ENCODE results near the gene TMEM63A. TPM values are rescaled to one million over a fixed set of nuclear protein-coding genes. Genes with fewer than 3 reads are reported as not detected.

TMEM63A gene
- polyA plus RNA-seq, 2 of the 4 experiments (the other 2 are of a cell fraction), result 7.5 to 9.5 TPM

- TF ChIP-seq, protein P1, sequence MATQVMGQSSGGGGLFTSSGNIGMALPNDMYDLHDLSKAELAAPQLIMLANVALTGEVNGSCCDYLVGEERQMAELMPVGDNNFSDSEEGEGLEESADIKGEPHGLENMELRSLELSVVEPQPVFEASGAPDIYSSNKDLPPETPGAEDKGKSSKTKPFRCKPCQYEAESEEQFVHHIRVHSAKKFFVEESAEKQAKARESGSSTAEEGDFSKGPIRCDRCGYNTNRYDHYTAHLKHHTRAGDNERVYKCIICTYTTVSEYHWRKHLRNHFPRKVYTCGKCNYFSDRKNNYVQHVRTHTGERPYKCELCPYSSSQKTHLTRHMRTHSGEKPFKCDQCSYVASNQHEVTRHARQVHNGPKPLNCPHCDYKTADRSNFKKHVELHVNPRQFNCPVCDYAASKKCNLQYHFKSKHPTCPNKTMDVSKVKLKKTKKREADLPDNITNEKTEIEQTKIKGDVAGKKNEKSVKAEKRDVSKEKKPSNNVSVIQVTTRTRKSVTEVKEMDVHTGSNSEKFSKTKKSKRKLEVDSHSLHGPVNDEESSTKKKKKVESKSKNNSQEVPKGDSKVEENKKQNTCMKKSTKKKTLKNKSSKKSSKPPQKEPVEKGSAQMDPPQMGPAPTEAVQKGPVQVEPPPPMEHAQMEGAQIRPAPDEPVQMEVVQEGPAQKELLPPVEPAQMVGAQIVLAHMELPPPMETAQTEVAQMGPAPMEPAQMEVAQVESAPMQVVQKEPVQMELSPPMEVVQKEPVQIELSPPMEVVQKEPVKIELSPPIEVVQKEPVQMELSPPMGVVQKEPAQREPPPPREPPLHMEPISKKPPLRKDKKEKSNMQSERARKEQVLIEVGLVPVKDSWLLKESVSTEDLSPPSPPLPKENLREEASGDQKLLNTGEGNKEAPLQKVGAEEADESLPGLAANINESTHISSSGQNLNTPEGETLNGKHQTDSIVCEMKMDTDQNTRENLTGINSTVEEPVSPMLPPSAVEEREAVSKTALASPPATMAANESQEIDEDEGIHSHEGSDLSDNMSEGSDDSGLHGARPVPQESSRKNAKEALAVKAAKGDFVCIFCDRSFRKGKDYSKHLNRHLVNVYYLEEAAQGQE (IDR thresholded peaks at IDR 0.05), result no peak
- TF ChIP-seq HDAC2 (IDR thresholded peaks at IDR 0.05), result no peak
- TF ChIP-seq HOXA7 (CRISPR knock-in tag; IDR thresholded peaks at IDR 0.05), result no peak
- no peak for TF ChIP-seq FOSB (CRISPR knock-in tag; IDR thresholded peaks at IDR 0.05)
- no peak for TF ChIP-seq ZNF302 (CRISPR knock-in tag; IDR thresholded peaks at IDR 0.05)
- no peak for TF ChIP-seq MAZ (IDR thresholded peaks at IDR 0.05; ENCODE audit: borderline replicate concordance, low read depth, low read length)
- TF ChIP-seq HOXB5 (CRISPR knock-in tag; IDR thresholded peaks at IDR 0.05), result no peak
- TF ChIP-seq MAFK (IDR thresholded peaks at IDR 0.05; ENCODE audit: partially characterized antibody), result no peak
- TF ChIP-seq CHD2 (IDR thresholded peaks at IDR 0.05; ENCODE audit: low read length, partially characterized antibody), result no peak
- TF ChIP-seq, protein P2, sequence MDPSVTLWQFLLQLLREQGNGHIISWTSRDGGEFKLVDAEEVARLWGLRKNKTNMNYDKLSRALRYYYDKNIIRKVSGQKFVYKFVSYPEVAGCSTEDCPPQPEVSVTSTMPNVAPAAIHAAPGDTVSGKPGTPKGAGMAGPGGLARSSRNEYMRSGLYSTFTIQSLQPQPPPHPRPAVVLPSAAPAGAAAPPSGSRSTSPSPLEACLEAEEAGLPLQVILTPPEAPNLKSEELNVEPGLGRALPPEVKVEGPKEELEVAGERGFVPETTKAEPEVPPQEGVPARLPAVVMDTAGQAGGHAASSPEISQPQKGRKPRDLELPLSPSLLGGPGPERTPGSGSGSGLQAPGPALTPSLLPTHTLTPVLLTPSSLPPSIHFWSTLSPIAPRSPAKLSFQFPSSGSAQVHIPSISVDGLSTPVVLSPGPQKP (IDR thresholded peaks at IDR 0.05; ENCODE audit: low read depth, low read length), result 0 out of 2 replicates have a peak, but pooled peaks have one; percentile 31
- peak; percentile 86 to 88 for TF ChIP-seq JUN (IDR thresholded peaks at IDR 0.05)
- TF ChIP-seq, protein P3, sequence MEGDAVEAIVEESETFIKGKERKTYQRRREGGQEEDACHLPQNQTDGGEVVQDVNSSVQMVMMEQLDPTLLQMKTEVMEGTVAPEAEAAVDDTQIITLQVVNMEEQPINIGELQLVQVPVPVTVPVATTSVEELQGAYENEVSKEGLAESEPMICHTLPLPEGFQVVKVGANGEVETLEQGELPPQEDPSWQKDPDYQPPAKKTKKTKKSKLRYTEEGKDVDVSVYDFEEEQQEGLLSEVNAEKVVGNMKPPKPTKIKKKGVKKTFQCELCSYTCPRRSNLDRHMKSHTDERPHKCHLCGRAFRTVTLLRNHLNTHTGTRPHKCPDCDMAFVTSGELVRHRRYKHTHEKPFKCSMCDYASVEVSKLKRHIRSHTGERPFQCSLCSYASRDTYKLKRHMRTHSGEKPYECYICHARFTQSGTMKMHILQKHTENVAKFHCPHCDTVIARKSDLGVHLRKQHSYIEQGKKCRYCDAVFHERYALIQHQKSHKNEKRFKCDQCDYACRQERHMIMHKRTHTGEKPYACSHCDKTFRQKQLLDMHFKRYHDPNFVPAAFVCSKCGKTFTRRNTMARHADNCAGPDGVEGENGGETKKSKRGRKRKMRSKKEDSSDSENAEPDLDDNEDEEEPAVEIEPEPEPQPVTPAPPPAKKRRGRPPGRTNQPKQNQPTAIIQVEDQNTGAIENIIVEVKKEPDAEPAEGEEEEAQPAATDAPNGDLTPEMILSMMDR (IDR thresholded peaks at IDR 0.05), result no peak
- TF ChIP-seq CBX8 (IDR thresholded peaks at IDR 0.05), result no peak
- TF ChIP-seq ZC3H11A (IDR thresholded peaks at IDR 0.05), result no peak
- no peak for TF ChIP-seq CBX2 (IDR thresholded peaks at IDR 0.05; ENCODE audit: borderline replicate concordance, low read depth)
- no peak for TF ChIP-seq NR3C1 (IDR thresholded peaks at IDR 0.05)
- no peak for TF ChIP-seq EHMT2 (IDR thresholded peaks at IDR 0.05; ENCODE audit: low read depth)
- TF ChIP-seq RFX5 (IDR thresholded peaks at IDR 0.05), result no peak
- TF ChIP-seq HEYL (CRISPR knock-in tag; IDR thresholded peaks at IDR 0.05), result no peak
- TF ChIP-seq BCL3 (IDR thresholded peaks at IDR 0.05), result peak; percentile 90; the same call in 2 of the 3 replicates
- no peak for TF ChIP-seq RCOR1 (IDR thresholded peaks at IDR 0.05; ENCODE audit: low read depth, low read length)
- TF ChIP-seq SMC3 (IDR thresholded peaks at IDR 0.05), result 0 out of 3 replicates have a peak, but pooled peaks have one; percentile 4
Observed at GRCh38 chr1:225923692-225924555, 41.7 kb upstream of the TMEM63A start, which contains the start of gene PYCR2 (continued).
